Ovary (tissue), 3 donors: ENCODE measurements around the gene GCN1.

Experiments used
- EP300 ChIP-seq: sonication (generic); formaldehyde crosslinking; IDR thresholded peaks from one replicate; pipeline ENCODE4 v1.6.1; 2017; ENCODE audit warnings: antibody characterized with exemption
- POLR2A ChIP-seq: fragments of 450-650 bp; IDR thresholded peaks from one replicate; pipeline ENCODE4 v1.6.1; 2017; ENCODE audit warnings: antibody characterized with exemption, mild to moderate bottlenecking, moderate library complexity
- TF ChIP-seq, protein P1 (sequence below), 3 donors: fragments of 450-650 bp in 2 of 3; fragments of 200-600 bp in 1 of 3; IDR thresholded peaks; one replicate each; pipeline versions ENCODE4 v1.5.1 to v1.8.0; 2016 to 2022; ENCODE audit warnings: antibody characterized with exemption in 3 of 3, mild to moderate bottlenecking in 1 of 3
- donor health status: DM: no; HTN: no; CAD: no.

DNA sequence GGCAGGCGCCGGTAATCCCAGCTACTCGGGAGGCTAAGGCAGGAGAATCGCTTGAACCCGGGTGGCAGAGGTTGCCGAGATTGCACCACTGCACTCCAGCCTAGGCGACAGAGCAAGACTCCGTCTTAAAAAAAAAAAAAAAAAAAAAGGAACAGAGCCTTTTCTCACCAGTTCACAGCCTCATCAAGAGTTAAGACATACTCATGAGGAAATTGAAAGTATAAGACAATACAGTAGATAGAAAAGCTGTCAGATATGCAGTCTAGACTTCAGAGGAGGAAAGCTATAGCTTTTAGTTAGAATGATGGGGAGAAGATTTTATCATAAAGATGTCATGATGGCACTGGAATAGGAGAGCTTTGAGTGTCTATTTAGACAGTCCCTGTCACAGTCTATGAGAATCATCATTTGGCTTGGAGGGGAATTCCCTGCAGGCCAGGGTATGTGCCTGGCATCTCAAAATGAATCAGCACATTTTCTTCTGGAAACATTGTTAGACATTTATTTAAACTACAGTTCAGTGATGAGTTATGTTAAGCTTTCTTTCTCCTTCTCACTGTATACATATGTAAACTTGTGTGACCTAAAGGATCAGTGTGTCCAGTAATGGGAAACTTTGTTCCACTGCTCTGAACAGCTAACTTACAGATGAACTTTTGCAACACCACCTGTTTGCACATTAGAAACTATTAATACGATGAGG lies 75.1 kb downstream of the GCN1 start:
- TF ChIP-seq EP300: no peak
- TF ChIP-seq, protein P1, sequence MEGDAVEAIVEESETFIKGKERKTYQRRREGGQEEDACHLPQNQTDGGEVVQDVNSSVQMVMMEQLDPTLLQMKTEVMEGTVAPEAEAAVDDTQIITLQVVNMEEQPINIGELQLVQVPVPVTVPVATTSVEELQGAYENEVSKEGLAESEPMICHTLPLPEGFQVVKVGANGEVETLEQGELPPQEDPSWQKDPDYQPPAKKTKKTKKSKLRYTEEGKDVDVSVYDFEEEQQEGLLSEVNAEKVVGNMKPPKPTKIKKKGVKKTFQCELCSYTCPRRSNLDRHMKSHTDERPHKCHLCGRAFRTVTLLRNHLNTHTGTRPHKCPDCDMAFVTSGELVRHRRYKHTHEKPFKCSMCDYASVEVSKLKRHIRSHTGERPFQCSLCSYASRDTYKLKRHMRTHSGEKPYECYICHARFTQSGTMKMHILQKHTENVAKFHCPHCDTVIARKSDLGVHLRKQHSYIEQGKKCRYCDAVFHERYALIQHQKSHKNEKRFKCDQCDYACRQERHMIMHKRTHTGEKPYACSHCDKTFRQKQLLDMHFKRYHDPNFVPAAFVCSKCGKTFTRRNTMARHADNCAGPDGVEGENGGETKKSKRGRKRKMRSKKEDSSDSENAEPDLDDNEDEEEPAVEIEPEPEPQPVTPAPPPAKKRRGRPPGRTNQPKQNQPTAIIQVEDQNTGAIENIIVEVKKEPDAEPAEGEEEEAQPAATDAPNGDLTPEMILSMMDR (IDR thresholded peaks at IDR 0.05): no peak
- TF ChIP-seq POLR2A: no peak
